NB4 (cell line): ENCODE data around the gene TMPRSS6.

Experiments
- CTCF ChIP-seq: IDR thresholded peaks from one replicate; pipeline ENCODE4 v1.5.1; 2012; ENCODE audit warnings: low read depth, low read length
- MYC ChIP-seq: IDR thresholded peaks from 2 replicates; pipeline ENCODE4 v1.6.1; 2011; ENCODE audit warnings: low read depth, low read length
- POLR2A ChIP-seq: IDR thresholded peaks from 2 replicates; pipeline ENCODE4 v1.6.1; 2011; ENCODE audit warnings: mild to moderate bottlenecking; ENCODE audit not compliant: insufficient read length; ENCODE audit errors: extremely low read depth

GRCh38 chr22:37048133-37048532 is 61.4 kb downstream of the TMPRSS6 start:
- no peak for TF ChIP-seq CTCF
- TF ChIP-seq POLR2A = no peak
- TF ChIP-seq MYC = no peak
